Pulmonary artery endothelial cell (primary cell): Measurements from ENCODE around the gene PKD1L1. TPM values are rescaled to one million over a fixed set of nuclear protein-coding genes. Genes with fewer than 3 reads are reported as not detected.
"Not testable (repeated sequence)": the region's sequence is repeated elsewhere in the genome, so short reads cannot be mapped to it uniquely, and the experiment has no call there.

Experiments
- DNase-seq: peaks from one replicate; pipeline ENCODE4 v3.0.0-alpha.2; 2011; ENCODE audit warnings: low read depth, low spot score
- total RNA-seq: library from RNA; depleted of rRNA; stranded (reverse); fragments of >200 nt; gene quantifications from 2 replicates; pipeline ENCODE4 v1.2.3, GENCODE V29; 2014

The PKD1L1 gene
- total RNA-seq, 1 donor from 2014 or later: 1.1 TPM

DNA sequence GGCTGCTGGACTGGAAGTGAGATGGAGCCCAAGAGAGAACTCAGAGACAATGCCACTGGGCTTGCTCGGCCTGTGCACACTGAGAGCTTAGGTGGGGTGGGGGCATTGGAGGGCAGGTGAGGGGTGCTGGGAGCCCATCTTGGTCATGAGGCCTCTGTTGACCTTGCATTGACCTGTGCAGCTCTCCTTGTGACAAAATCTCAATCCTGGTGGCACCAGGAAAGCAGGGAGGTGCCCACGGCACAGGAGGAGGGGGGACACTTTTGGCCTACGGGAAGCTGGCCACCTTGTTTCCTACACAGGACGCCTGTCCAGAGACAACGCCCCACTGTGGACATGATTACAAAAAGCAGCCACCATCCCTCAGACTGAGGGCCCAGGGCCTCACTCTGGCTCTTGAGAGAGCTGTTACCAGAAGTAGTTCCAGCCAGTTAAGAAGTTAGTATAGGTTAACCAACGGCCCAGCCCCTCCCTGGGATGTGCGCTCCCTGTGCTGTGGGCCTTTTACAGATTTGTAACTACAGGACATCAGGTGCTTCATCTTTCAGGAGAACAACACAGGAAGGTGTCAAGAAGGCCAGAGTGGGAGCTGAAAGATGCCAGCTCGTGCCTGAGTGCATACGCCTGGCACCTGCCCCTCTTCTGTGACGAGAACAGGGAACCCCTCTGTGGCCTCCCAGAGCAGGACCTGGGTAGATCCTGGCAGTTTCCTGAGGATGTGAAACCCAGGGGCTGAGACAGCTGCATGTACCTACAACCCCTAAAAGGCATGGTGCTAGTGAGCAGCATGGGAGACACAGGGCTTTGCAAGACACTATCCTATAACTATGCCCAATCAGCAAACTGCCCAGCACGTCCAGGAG, 10.3 kb downstream of the PKD1L1 start:
- DNase-seq: no peak

DNA sequence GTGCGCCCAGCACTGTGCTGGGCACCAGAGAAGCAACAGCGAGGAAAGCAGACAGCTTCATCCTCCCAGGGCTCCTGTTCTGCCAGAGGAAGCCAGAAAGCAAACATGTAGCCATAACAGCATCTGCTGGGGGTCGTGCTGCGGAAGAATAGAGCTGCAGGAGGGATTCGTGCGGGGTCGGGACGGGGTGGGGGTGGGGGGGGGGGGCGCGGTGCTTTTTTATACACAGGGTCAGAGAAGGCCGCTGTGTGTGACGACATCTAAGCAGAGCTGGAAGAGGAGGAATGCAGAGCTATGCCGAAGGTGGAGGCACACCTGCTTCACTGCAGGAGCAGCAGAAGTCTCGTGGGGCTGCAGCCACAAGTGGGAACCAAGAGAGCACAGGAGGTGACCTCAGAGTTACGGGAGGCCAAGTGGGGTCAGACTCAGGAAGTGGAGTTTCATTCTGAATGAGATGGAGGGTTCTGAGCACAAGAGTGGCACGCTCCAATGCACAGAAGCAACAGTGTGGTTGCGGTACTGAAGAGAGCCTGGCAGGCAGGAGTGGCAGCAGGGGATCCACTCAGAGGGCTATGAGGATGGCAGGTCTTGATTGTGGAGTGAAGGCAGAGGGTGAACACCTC, 11.1 kb downstream of the PKD1L1 start:
- no peak for DNase-seq

DNA sequence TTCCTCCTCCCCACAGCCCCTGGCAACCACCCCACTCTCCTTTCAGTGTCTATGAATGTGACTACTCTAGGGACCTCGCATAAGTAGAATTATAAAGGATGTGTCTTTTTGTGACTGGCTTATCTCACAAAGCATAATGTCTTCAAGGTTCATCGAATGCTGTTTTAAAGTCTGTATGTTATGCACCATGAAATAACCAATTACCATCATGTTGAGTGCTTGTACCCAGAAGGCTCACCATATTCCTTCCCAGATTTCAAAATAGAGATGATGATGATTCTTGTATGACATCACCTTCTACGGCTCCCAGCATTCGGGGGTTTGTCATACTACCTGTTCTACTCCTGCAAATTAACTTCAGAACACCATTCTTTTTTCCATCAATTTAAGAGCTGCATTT, 11.9 kb downstream of the PKD1L1 start:
- DNase-seq: no peak

GRCh38 chr7:47935336-47935735, 12.9 kb downstream of the PKD1L1 start:
- no peak for DNase-seq

DNA sequence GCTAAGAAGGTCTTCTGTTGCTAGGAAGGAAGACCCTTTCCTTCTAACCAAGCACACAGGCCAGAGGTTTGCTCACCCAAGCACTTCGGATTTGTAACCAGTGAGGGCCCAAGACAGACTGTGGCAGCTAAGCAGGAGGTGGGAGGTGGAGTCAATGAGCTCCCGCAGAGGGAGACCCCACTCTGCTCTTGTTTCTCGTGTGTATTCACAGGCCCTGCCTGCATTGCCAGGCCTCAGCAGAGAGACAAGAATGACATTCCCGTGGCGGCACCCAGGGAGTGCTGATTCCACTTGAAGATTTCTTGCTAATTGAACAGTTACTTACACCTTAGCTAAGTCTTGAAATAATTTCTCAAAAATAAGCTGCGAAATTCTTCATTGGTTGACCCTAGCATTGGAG, 13.4 kb downstream of the PKD1L1 start:
- DNase-seq: no peak

DNA sequence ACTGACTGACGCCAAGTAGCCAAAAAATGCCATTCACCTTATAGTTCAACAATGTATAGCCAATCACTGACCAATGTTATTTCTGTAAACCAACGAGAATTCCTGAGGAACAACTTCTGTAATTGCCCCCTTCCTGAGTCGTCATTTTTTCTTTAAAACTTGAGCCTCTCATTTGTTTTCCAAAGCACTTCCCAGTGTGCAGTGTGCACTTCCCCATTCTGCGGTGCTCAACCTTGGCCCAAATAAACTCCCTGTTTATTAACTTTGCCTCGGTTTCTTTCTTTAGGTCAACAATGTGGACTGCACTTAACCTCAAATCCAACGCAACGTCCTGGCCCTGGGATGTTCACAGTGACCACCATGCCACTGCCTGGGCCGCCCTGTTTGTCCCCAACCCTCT, 15.1 kb downstream of the PKD1L1 start:
- no peak for DNase-seq

DNA sequence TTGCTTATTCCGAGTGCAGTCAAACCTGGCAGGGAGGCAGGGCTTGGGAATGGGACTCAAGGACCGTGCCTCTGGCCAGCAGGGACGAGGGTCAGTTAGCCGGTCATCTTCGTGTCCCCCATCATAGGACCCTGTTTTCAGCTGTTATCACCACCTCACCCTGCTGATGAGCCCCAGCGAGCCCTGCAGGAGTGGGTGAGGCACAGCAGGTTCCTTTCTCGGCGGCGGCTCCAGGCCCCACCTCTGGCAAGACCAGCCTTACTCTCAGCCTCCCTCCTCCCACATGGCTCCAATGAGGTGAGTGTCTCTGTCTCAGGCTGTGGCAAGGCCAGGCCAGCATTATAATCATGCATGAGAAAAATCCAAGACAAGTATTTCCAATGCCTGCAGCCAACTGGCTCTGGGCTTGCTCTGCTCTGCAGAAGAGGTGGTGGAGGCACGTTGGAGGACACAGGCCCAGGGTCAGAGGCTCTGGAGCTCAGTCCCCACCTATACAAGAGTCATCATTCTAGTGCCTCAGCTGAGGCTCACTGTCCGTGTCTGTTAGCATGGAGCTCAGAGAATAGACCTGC, 15.7 kb downstream of the PKD1L1 start:
- no peak for DNase-seq

- no peak for DNase-seq
These were observed 16.2 kb downstream of the PKD1L1 start for GRCh38 chr7:47932016-47932415.

GRCh38 chr7:47931005-47932004, 17.0 kb downstream of the PKD1L1 start:
- DNase-seq: no peak

DNA sequence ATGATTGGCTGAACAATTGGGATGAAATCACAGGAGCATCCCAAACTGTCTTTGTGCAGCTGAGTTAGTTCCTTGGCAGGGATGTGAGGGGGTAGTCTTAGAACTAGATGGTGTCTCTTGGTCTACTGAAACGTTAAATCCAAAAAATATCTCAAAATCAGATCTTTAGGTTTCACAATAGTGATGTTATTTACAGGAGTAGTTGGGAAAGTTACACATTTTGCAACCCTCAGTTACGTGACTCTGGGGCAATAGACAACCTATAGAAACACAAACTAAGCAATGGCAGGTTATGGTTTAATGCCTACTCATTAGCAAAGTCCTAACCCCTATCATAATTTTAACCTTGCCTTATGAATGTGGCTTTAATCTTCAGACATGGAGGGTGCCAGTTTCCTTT, 24.0 kb downstream of the PKD1L1 start:
- DNase-seq: no peak

DNA sequence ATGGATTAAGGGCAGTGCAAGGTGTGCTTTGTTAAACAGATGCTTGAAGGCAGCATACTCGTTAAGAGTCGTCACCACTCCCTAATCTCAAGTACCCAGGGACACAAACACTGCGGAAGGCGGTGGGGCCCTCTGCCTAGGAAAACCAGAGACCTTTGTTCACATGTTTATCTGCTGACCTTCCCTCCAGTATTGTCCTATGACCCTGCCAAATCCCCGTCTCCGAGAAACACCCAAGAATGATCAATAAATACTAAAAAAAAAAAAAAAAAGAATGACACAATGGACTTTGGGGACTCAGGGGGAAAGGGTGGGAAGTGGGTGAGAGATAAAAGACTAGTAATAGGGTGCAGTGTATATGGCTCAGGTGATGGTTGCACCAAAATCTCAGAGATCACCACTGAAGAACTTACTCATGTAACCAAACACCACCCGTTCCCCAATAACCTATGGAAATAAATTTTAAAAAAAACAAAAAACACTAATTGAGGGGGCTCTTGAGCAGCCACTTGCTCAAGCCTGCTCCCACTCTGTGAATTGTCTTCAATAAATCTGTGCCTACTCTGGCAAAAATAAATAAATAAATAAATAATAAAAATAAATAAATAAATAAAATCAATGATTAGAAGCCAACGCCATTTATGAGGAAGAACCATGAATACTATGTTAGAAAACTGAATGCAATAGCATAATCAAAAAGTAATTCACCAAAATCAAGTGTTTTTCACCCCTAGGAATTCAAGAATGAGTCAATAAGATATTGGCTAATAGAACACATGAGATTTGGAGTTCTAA, 25.0 kb downstream of the PKD1L1 start:
- not testable (repeated sequence) for DNase-seq

DNA sequence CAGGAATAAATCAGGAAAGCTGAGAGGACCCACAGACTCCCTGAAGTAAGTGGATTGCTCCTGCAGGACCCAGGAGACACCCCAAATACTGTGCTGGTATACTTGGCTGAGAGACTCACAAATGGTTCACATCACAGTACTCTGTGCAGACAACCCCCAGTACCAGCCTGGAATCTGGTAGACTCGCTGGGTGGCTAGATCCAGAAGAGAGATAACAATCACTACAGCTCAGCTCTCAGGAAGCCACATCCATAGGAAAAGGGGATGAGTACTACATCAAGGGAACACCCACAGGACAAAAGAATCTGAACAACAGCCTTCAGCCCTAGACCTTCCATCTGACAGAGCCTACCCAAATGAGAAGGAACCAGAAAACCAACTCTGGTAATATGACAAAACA, 31.8 kb downstream of the PKD1L1 start:
- not testable (repeated sequence) for DNase-seq

GRCh38 chr7:47915616-47915976, 32.7 kb downstream of the PKD1L1 start:
- DNase-seq: no peak

- no peak for DNase-seq
These were observed 33.3 kb downstream of the PKD1L1 start for GRCh38 chr7:47914717-47915615.

GRCh38 chr7:47912332-47912731, 35.9 kb downstream of the PKD1L1 start:
- no peak for DNase-seq

- DNase-seq: no peak
These were observed 39.5 kb downstream of the PKD1L1 start for GRCh38 chr7:47908720-47909119.

DNA sequence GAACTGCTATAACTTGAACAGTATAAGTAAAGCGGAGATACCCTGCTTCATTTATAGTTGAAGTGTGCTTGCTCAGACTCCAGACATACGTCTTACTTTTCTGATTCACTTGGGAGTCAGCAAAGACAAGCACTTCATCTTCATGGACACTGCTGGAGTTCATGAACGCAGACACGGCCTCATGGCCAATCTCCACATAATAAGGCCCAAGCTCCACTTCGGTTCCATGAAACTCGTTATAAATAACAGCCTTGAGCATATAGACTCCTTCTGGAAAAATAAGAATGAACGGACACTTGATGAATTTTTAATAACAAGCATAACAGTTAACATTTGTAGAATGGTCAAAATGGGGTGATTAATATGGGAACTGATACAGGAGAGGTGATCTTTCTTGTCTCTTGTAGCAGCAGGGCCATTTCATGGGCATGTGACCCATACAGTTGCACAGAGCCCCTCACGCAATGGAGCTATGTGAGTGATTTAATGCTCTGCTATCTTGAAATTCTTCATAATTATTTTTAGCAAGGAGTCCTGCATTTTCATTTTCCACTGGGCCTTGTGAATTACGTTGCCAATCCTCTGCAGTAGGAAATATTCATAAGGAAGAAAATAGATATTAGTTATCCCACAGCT, 40.2 kb downstream of the PKD1L1 start:
- DNase-seq: no peak

- DNase-seq: no peak
These were observed 41.4 kb downstream of the PKD1L1 start for GRCh38 chr7:47906883-47907282.
